Memory B cell (primary cell): ENCODE data around the gene TUBB4B.

Experiments used
- ATAC-seq: fragments of 150-1000 bp; cut with Tn5 transposase; 2 replicates; pipeline ENCODE4 v1.10.0; 2021; ENCODE audit warnings: low read depth, mild to moderate bottlenecking, moderate library complexity
- DNase-seq, 2 donors: peaks; one replicate each; pipeline ENCODE4 v3.0.0; 2022; ENCODE audit warnings: low spot score in 2 of 2
- H3K27ac Mint-ChIP-seq: one replicate; pipeline ENCODE4 v1.8.0; 2022; ENCODE audit warnings: mild to moderate bottlenecking, moderate library complexity, mixed read lengths
- H3K27me3 Mint-ChIP-seq: one replicate; pipeline ENCODE4 v1.8.0; 2022; ENCODE audit warnings: mixed read lengths
- H3K36me3 Mint-ChIP-seq: one replicate; pipeline ENCODE4 v1.8.0; 2022; ENCODE audit warnings: mild to moderate bottlenecking, mixed read lengths
- H3K4me1 Mint-ChIP-seq: one replicate; pipeline ENCODE4 v1.8.0; 2022; ENCODE audit warnings: mixed read lengths
- H3K4me3 Mint-ChIP-seq: one replicate; pipeline ENCODE4 v1.8.0; 2022; ENCODE audit warnings: mild to moderate bottlenecking, moderate library complexity, mixed read lengths
- H3K9me3 Mint-ChIP-seq: one replicate; pipeline ENCODE4 v1.8.0; 2022; ENCODE audit warnings: mixed read lengths

TUBB4B gene

DNA sequence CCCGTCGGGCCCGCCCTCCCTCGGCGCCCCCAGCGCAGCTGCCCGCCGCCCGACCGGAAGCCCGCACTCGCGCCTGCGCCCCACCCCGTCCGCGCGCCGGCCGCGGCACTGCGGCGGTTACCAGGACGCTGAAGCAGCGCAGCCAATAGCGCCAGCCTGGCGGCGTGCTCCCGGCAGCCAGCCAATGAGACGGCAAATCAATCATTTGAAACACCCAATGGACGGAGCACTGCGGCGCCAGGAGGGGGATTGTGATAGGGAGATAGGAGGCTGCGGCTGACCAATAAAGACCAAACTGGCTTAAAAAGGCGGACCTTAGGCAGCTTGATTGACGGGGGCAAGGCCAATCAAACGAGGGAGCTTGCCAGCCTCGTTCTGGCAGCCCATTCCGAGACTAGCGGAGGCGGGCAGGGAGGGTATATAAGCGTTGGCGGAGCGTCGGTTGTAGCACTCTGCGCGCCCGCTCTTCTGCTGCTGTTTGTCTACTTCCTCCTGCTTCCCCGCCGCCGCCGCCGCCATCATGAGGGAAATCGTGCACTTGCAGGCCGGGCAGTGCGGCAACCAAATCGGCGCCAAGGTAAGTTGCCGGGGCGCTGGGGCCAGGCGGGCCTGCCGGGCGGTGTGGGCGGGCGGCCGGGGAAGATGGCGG, at the start of gene TUBB4B:
Gene TUBB4B, plus strand, starts transcription at position 447 of the 649 bp plus-strand sequence. Its CDS starts 74 bp downstream, at position 521.
- peak; percentile 90 to 95 for DNase-seq

DNA sequence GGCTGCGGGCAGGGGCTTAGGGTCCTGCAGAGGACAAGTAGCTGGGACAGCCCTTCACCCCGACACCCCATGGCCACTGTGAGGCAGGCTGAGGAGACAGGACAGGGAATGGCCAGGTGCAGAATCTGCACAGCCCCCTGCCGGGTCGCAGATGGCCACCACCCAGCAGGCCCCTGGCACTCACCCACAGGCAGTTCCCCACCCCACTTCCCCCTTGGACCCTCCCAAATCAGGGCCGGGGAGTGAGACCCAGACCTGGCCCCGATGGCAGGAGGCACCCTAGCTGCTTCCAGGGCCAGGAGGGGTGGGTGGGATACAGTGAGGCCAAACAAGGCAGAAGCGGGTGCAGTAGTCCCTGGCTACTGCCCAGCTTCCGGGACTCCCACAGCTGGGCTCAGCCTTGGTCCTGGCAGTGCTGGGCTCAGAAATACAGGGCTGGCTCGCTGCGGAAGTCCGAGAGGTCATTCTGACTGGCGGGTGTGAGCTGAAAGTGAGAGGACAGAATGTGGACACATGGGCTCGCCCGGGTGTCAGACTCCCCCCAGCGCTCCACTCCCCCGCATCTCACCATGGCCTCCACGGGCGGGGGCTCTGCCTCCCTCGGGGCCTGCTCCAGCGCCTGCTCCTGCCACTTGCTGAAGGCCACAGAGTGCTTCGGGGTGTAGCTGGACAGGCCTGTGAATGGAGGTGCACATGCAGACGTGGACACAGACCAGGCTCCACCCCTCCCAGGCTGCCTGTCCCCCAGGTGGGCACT, 49.2 kb upstream of the TUBB4B start:
- peaks cover 14% of the 10 kb centered on the region for H3K4me1 Mint-ChIP-seq
- H3K27me3 Mint-ChIP-seq, result no peaks in the 10 kb centered on the region
- no peak overlapping the region for H3K27ac Mint-ChIP-seq
- no peak for DNase-seq
- H3K4me3 Mint-ChIP-seq, result no peak overlapping the region
- no peaks in the 10 kb centered on the region for H3K9me3 Mint-ChIP-seq
- ATAC-seq, result no peak
- peaks cover 4% of the 10 kb centered on the region for H3K36me3 Mint-ChIP-seq

More for the DNA sequence above, at the start of gene TUBB4B:
- Mint-ChIP-seq H3K36me3 (no peaks in the 10 kb centered on the region), H3K27me3 (no peaks in the 10 kb centered on the region), H3K4me3 (peak within 1 kb of the TSS; percentile 86), H3K27ac (peak within 1 kb of the TSS; percentile 90), H3K4me1 (peaks cover 19% of the 10 kb centered on the region), H3K9me3 (no peaks in the 10 kb centered on the region)
- ATAC-seq, result peak; percentile 76

DNA sequence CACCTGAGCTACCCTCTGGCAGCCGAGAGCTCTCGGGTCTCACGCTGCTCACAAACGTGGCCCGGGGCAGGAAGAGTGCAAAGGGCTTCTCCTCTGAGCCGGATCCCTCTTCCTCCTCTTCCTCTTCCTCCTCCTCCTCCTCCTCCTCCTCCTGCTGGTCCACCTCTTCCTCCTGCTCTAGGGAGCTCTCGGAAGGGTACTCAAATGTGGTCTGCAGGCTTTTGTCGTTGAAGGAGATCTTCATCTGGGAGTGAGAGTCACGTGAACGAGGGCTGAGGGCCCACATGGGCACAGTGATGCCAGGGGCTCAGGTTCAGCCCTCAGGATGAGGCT, 48.7 kb upstream of the TUBB4B start:
- Mint-ChIP-seq H3K27me3 (no peaks in the 10 kb centered on the region), H3K4me1 (peaks cover 12% of the 10 kb centered on the region), H3K27ac (no peak overlapping the region), H3K4me3 (no peak overlapping the region), H3K36me3 (peaks cover 4% of the 10 kb centered on the region), H3K9me3 (no peaks in the 10 kb centered on the region)
- no peak for ATAC-seq
- no peak for DNase-seq

DNA sequence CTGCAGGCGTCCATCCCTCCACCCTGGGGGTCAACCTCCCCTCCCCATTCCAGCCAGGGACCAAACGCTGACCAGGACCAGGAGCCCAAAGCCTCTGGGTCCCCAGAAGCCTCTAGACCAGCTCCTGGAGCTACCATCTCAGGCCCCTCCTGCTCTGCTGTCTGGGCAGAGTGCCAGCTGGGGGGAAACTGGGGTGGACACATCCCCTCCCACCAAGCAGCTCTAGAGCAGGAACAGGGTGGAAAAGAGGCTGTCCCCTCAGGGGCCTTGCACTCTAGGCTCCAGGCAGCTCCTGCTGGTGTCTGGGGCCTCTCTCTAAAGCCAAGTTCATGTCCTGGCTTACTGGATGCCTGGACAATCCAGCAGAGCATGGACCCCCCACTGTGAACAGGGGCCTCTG, 48.2 kb upstream of the TUBB4B start:
- Mint-ChIP-seq H3K4me1 (peaks cover 11% of the 10 kb centered on the region), H3K27me3 (no peaks in the 10 kb centered on the region), H3K36me3 (peaks cover 4% of the 10 kb centered on the region), H3K27ac (no peak overlapping the region), H3K4me3 (no peak overlapping the region), H3K9me3 (no peaks in the 10 kb centered on the region)
- DNase-seq (no peak), ATAC-seq (no peak)

DNA sequence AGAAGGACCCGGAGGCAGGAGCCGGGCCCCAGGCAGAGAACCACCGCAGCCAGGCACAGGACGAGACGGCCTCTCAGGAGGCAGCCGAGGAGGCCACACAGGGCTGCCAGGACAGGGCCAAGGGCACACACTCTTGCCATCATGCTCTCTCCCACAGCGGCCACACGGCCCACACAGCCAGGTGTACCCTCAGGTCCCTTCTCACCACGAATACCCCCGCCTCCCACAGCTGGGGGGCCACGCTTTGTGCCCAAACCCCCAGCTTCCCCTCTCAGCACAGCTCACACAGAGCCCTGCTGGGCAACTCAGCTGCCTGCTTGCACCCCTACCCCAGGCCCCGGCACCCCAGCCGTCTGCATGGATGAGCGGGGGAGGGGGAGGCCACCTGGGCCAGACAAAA, 47.3 kb upstream of the TUBB4B start:
- Mint-ChIP-seq H3K4me1 (peaks cover 13% of the 10 kb centered on the region), H3K27me3 (no peaks in the 10 kb centered on the region), H3K4me3 (no peak overlapping the region), H3K36me3 (peaks cover 4% of the 10 kb centered on the region), H3K27ac (no peak overlapping the region), H3K9me3 (no peaks in the 10 kb centered on the region)
- ATAC-seq (no peak), DNase-seq (no peak)

DNA sequence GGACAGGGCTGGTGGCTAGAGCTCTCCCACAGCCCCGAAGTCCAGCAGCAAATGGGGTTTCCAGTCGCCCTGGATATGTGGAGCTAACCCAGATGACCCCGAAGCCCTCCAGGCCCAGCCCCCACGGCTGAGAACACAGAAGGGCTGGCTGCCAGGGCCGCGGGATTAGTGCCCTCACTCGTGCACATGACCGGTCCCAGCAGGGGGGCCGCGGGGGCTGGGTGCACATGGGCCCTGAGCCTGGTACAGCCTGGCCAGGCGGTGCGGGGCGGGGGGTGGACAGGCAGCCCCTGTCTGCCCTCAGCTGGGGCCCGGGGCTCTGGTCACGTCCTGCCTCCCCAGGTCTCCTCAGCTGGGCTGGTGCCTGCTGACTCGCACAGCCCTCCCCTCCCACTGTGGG, 46.7 kb upstream of the TUBB4B start:
- Mint-ChIP-seq H3K27ac (no peak overlapping the region), H3K4me3 (no peak overlapping the region), H3K27me3 (no peaks in the 10 kb centered on the region), H3K36me3 (peaks cover 4% of the 10 kb centered on the region), H3K9me3 (no peaks in the 10 kb centered on the region), H3K4me1 (peaks cover 9% of the 10 kb centered on the region)
- DNase-seq (no peak), ATAC-seq (no peak)

DNA sequence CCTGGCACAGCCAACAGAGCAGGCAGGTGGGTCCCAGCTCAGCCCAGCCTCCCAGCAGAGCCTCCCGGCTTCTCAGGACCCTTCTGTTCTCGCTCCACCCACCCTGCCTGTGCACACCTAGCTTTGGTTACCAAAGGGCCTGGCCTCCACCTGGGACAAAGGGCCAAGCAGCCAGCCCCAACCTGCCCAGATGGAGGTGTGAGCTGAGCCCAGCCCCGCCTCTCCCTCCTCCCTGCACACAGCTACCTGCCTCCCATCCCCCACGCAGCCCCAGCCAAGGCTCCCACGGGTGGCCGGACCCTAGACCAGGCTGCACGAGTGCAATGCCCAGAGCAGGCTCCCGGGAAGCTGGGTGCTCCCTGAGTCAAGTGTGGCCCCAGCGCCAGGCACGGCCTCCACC, 46.2 kb upstream of the TUBB4B start:
- no peak overlapping the region for H3K27ac Mint-ChIP-seq
- DNase-seq (no peak), ATAC-seq (no peak)
- H3K36me3 Mint-ChIP-seq, result peaks cover 4% of the 10 kb centered on the region
- no peaks in the 10 kb centered on the region for H3K27me3 Mint-ChIP-seq
- H3K4me3 Mint-ChIP-seq, result no peak overlapping the region
- peaks cover 9% of the 10 kb centered on the region for H3K4me1 Mint-ChIP-seq
- no peaks in the 10 kb centered on the region for H3K9me3 Mint-ChIP-seq

DNA sequence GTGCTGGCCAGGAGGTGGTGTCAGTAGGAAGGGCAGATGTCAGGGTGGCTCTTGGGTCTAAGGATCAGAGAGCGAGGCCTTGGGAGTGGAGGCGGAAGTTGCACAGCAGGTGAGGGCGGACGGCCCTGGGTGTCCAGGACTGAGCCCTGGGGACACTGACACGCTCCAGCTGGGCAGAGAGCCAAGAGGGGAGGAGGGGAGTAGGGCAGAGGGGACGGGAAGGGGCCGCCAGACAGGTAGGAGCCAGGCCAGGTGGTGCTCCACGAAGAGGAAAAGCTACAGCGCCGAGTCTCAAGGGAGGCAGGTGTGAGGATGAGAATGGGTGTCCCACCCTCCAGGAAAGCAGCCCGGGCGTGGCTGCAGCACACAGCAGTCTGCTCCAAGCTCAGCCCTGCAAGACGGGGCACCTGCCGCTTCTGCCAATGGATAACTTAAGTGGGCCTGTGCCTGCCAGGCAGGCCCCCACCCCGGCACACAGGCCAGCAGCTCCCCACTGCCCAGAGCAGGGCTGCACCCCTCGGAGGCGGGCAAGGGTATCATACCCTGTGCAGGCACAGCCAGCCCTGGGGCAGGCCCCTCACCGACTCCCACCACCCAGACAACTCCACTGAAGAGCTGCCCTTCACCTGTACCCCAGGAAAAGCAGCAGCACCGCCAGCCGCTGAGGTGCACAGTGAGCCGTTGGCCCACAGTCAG, 45.4 kb upstream of the TUBB4B start:
- Mint-ChIP-seq H3K27ac (no peak overlapping the region), H3K9me3 (no peaks in the 10 kb centered on the region), H3K36me3 (peaks cover 4% of the 10 kb centered on the region), H3K27me3 (no peaks in the 10 kb centered on the region), H3K4me3 (no peak overlapping the region), H3K4me1 (peaks cover 9% of the 10 kb centered on the region)
- DNase-seq, result no peak
- no peak for ATAC-seq

DNA sequence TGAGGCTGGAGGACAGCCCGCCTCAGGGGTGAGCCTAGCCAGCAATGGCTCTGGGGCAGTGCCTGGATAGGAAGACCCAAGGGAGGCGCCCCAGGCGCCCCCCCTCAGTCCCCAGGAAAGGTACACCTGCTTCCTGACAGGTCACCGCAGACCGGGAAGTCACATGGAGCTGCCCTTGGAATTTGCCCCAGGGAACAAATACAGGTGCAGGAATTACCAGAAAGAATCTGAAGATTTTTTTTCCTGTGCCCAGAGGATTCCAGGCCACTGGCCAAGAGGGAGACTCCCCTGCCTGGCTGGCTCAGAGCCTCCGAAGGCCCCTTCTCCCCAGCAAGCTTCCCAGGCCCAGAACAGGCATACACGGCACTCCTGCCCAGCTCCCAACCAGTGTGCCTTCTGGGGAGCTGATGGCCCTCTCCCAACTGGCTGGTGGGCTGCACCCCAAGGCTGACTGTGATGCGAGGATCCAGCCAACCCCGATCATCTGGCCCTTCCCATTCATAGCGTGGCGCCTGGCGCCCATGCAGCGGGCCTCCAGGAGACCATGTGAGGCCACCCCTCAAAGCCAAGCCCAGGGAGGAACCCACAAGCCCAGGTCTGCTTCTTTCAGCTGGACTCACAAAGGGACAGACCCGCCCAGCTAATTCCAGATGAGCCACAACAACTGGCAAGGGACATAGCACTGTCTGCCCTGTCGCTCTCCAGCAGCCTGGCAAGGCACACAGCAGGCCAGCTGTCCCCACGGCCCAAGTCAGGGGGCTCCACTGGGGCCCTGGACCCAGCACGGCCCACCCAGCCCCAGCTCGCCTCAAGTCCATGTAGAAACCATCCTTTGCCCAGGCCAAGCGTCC, 42.8 kb upstream of the TUBB4B start:
- no peak for DNase-seq
- Mint-ChIP-seq H3K36me3 (no peaks in the 10 kb centered on the region), H3K9me3 (no peaks in the 10 kb centered on the region), H3K4me3 (peak overlapping the region; percentile 27), H3K4me1 (peaks cover 17% of the 10 kb centered on the region), H3K27ac (no peak overlapping the region), H3K27me3 (no peaks in the 10 kb centered on the region)
- ATAC-seq, result no peak

DNA sequence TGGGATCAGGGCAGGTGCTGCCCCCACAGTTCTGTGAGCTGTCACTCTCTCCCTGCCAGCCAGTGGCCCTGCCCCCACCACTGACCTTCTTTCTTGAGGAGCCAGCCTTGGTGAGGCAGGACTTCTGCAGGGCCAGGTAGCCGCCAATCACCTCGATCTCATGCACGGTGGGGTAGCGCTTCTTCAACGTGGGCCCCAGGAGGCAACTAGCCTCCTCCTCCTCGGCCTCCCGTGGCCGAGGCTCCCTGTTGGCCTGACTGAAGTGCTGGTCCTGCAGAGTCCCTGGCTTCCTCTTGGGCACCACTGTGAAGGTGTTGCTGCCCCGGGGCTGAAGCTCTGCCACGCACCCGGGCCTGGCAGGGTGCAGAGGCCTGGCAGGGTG, 42.2 kb upstream of the TUBB4B start:
- Mint-ChIP-seq H3K4me3 (no peak overlapping the region), H3K36me3 (no peaks in the 10 kb centered on the region), H3K4me1 (peaks cover 19% of the 10 kb centered on the region), H3K27me3 (no peaks in the 10 kb centered on the region), H3K27ac (no peak overlapping the region), H3K9me3 (no peaks in the 10 kb centered on the region)
- no peak for DNase-seq
- ATAC-seq, result no peak

DNA sequence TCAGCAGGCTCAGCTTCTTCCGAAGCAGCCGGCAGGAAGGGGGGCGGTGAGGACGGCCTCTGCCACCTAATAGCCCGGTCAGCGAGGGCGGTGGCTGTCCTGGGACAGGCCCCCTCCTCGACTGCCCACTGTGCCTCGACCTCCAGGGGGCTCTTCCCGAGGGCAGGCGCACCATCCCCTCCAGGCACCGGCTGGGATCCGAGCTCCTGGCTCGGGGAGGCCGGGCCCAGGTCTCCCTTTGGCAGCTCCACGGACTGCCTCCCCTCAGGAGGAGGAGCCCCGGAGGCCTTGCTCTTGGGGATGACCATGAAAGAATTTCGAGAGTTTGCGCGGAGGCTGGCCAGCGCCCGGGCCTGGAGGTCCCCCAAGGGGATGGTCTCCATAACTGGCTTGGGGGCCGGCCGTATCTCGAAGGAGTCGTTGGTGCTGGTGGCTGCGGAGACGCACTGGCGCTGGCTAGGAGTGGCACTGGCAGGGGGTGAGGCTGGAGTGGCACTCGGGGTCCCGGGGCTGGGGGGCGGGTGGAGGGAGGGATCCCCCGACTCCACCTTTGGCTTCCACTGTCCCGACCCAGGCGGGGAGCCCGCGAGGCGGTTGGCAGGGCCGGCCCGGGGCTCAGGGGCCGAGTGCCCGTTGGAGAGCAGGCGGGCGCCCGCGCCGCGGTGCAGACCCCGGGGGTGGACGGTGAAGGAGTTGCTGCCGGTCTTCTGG, 41.5 kb upstream of the TUBB4B start:
- Mint-ChIP-seq H3K27ac (no peak overlapping the region), H3K4me1 (peaks cover 22% of the 10 kb centered on the region)
- no peak for ATAC-seq

DNA sequence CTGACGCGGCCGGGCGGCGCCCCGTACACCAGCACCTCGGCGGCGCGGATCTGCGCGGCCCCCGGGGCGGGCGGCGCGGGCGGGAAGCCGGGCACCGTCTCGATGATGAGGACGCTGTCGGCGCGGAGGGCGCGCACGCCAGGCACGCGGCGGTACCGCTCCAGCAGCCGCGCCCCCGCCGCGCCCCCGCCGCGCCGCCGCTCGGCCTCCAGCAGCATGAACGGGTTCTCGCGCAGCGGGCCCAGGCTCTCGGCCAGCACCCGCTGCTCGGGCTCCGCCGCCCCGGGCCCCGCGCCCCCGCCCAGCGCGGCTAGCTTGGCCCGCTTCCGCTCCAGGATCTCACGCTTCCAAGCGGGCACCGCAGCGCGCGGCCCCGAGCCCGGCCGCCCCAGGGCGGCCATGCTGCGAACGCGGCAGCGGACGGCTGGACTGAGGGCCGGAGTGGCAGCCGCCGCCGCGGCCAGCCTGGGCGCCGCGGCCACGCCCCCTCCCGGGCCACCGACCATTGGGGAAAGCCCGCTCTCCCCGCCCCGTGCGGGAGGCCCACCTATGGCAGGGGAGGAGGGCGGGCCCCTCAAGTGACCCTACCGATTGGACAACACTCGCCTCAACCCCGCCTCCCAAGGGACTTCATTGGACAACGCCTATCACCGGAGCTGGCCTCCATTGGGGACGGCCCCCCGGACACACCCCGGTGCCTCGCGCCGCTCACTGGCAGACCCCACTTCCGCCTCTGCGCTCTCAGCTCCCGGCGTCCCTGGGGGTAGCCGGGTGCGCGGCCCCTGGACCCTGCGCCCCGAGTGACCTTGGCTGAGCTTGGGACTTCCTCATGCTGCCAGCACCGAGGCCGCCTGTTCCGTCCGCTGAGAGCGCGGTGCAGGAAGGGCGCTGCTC, 40.5 kb upstream of the TUBB4B start, which contains the start of gene TPRN:
Gene TPRN, minus strand, starts transcription at position 431 of the 894 bp plus-strand sequence. Its CDS starts 30 bp downstream, at position 401.
- Mint-ChIP-seq H3K27ac (peak within 1 kb of the TSS; percentile 81), H3K4me1 (peaks cover 21% of the 10 kb centered on the region), H3K36me3 (no peaks in the 10 kb centered on the region), H3K4me3 (peak within 1 kb of the TSS; percentile 83), H3K9me3 (no peaks in the 10 kb centered on the region), H3K27me3 (no peaks in the 10 kb centered on the region)
- ATAC-seq, result peak; percentile 88
- DNase-seq, result peak; percentile 87 to 98

More for the DNA sequence above, 41.5 kb upstream of the TUBB4B start:
- peak overlapping the region; percentile 83 for H3K4me3 Mint-ChIP-seq
- no peaks in the 10 kb centered on the region for H3K36me3 Mint-ChIP-seq
- no peak for DNase-seq
- no peaks in the 10 kb centered on the region for H3K27me3 Mint-ChIP-seq
- no peaks in the 10 kb centered on the region for H3K9me3 Mint-ChIP-seq
